Epithelial cell of proximal tubule (primary cell): ENCODE data around the gene CADM2. TPM values are rescaled to one million over a fixed set of nuclear protein-coding genes. Genes with fewer than 3 reads are reported as not detected.

Experiments
- DNase-seq: peaks from one replicate; pipeline ENCODE4 v3.0.0-alpha.2; 2011; ENCODE audit warnings: low read depth
- H3K4me3 ChIP-seq: 2 replicates; pipeline ENCODE4 v1.5.1; 2011; ENCODE audit warnings: low read depth, mild to moderate bottlenecking, low read length
- total RNA-seq: library from RNA; depleted of rRNA; stranded (reverse); fragments of >200 nt; gene quantifications from 2 replicates; pipeline ENCODE4 v1.2.3, GENCODE V29; 2015
- TF ChIP-seq, protein P1 (sequence below): conservative IDR thresholded peaks from 2 replicates; pipeline ENCODE4 v1.5.1; 2012; ENCODE audit warnings: low read depth, mild to moderate bottlenecking, low read length

Gene CADM2
- total RNA-seq, 1 donor from 2014 or later, result not detected

DNA sequence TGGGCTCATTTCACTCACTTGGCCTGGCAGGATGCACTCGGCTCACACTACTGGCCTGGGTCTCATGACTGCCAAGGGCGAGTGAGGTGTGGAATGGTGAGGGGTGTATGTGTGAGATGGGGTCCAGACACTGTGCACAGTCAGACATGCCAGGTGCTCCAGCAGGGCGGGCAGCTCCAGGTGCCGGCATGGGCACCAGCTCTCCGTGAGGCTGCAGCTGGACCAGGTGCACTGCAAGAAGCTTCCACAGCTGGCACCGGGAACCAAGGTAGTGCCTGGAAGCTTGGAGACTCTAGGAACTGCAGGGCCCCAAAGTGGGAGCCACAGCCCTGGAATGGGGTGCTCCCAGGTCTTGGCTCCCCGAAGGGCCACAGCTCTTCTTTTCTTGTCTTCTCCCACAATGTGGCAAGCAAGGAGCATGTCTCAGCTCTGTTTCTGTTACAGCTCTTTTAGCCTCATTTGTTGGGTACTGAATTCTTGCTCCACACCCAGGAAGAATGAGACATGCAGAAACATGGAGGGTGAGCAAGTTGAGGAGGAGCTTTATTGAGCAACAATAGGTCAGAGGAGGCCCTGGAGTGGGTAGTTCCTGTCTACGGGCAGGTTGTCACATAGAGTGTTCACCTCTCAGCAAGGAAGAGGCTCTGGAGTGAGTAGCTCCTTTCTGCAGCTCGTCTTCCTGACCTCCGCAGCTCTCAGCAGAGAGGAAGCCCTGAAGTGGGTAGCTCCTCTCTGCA is 762.8 kb downstream of the CADM2 start:
- H3K4me3 ChIP-seq, result no peak overlapping the region
- DNase-seq, result no peak
- TF ChIP-seq, protein P1, sequence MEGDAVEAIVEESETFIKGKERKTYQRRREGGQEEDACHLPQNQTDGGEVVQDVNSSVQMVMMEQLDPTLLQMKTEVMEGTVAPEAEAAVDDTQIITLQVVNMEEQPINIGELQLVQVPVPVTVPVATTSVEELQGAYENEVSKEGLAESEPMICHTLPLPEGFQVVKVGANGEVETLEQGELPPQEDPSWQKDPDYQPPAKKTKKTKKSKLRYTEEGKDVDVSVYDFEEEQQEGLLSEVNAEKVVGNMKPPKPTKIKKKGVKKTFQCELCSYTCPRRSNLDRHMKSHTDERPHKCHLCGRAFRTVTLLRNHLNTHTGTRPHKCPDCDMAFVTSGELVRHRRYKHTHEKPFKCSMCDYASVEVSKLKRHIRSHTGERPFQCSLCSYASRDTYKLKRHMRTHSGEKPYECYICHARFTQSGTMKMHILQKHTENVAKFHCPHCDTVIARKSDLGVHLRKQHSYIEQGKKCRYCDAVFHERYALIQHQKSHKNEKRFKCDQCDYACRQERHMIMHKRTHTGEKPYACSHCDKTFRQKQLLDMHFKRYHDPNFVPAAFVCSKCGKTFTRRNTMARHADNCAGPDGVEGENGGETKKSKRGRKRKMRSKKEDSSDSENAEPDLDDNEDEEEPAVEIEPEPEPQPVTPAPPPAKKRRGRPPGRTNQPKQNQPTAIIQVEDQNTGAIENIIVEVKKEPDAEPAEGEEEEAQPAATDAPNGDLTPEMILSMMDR, result no peak

DNA sequence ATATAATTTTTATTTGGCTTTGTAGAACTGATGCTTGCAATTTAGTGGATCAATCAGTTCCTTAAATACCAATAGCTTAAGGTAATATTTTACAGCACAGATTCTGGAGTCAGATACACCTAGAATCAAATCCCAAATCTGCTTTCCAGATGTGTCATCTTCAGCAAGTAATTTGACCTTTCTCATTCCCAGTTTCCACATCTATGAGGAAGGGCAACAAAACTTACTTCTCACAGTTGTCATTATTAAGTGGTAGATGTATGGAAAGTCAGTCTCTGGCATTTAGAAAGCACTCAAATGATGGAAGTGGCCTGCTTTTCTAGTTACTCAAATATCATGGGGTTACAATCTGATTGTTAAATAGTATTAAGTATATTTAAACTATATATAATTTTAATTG is 767.0 kb downstream of the CADM2 start:
- TF ChIP-seq, protein P1, result no peak

DNA sequence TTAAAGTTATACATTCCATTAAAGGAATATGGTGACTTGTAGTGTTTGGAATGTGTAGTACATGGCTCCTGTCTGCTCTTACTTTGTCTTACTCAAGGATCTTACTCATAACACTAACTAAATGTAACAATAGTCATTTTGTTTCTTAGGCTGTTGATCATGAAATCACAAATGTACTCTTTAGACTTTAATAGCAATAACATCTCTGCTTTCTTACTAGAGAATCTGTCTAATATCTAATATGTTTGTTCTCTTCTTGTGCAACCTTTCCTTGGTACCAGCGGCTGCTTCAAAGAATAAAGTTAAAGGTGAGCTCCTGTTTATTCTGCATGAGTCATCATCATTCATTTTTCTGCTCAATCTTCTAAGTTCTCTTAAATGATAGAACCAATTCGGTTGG is 767.5 kb downstream of the CADM2 start:
- H3K4me3 ChIP-seq, result no peak overlapping the region
- TF ChIP-seq, protein P1, result no peak
- DNase-seq, result no peak

More for the DNA sequence above, 767.0 kb downstream of the CADM2 start:
- no peak overlapping the region for H3K4me3 ChIP-seq
- no peak for DNase-seq

DNA sequence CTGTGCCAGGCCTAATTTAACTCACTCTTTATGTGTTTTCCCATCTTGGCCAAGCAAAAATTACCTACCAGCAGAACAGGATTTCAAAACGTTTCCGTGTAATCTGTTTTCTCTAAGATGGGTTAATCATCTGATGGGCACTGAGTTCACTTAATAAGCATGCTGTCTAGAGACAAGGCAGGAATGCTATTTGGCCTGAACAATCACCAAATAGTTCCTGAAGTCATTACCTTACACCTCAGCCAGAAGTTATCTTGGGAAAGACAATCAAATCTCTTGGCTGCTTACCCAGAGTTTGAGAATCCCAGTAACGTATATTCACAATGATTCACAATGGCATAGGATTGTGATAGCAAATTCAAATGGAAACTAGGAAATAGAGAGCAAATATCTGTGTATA is 779.1 kb downstream of the CADM2 start:
- H3K4me3 ChIP-seq, result no peak overlapping the region
- TF ChIP-seq, protein P1, result no peak
- no peak for DNase-seq

DNA sequence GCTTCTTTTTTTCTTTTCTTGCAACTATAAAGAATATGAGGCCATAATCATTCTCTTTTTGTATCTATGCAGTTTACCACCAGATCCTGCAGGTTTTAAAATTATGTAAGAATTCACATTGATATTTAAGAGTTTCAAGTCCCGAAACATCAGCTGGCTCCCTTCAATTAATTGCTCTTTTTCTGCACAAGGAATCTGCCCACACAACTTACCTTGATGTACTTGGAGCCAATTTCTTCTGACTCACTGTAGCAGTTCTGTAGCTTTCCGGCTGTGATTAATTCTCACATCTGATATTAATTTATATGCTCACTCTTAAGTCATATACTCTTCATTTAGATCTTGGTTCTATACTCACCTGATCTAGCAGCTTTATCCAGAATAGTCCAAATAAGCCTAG is 781.8 kb downstream of the CADM2 start:
- TF ChIP-seq, protein P1, result no peak
- no peak for DNase-seq
- no peak overlapping the region for H3K4me3 ChIP-seq

DNA sequence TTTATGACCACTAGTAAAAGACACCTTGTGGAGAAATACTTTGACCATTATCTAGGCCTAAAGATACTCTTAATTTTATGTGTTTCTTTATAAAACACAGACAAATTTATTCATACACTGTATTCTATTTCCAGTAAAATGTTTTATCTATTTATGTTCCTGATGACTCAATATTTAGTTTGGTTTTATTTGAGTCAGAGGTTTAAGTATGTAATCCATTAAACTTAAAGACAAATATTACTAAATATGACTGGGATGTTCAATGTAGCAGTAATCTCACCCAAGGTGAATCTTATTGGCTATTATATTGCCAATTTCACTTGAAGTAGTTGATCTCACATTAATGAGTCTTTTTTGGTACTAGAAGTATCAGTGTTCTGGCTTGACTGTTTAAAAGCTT is 799.7 kb downstream of the CADM2 start:
- no peak for DNase-seq
- no peak overlapping the region for H3K4me3 ChIP-seq
- TF ChIP-seq, protein P1, result no peak

DNA sequence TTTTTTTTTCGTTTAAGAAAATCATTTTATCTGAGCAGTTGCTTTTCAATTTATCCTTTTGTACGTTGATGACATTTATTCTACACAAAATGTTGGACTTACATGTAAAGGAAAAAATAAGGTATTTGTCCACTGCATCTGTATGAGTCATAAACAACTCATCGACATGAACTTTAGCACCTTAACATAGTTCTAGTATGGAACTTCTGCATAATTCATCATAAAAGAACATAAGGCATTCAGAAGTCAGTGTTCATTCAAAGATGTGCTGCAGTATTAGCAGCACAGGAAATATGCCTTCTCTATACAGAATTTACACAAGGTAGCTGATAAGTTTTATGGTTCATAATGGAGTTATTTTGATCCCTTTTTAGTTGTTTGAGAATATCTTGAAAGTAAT is 801.6 kb downstream of the CADM2 start:
- H3K4me3 ChIP-seq, result no peak overlapping the region
- TF ChIP-seq, protein P1, result no peak
- no peak for DNase-seq
